MCF 10A (cell line): ENCODE measurements around the gene PAPSS2. TPM values are rescaled to one million over a fixed set of nuclear protein-coding genes. Genes with fewer than 3 reads are reported as not detected.

Source experiments
- BruUV-seq: library from RNA; stranded (reverse); fragments of 400-500 nt; replicated peaks from 2 replicates; lab custom pipeline; 2021; lab: Mats Ljungman, UMichigan
- CTCF ChIA-PET: fragments of 300-600 bp; sonication (Branson Sonifier 250); formaldehyde crosslinking; extraction: SDS; loops from one replicate; lab custom pipeline; 2021; ENCODE audit warnings: antibody characterized with exemption, inconsistent platforms; lab: Yijun Ruan, JAX
- POLR2A ChIA-PET: fragments of 300-600, 350-650 bp; sonication (Branson Sonifier 250); formaldehyde crosslinking; extraction: SDS; loops from one replicate; lab custom pipeline; 2020; ENCODE audit warnings: antibody characterized with exemption, inconsistent platforms; lab: Yijun Ruan, JAX
- DNase-seq: peaks from one replicate; pipeline ENCODE4 v3.0.0-alpha.2; 2018; ENCODE audit not compliant: unreplicated experiment
- H3K27ac Mint-ChIP-seq: one replicate; pipeline ENCODE4 v1.8.0; 2022; ENCODE audit warnings: mild to moderate bottlenecking, low read depth, mixed read lengths; ENCODE audit not compliant: unreplicated experiment
- H3K27me3 Mint-ChIP-seq: one replicate; pipeline ENCODE4 v1.8.0; 2022; ENCODE audit warnings: mixed read lengths; ENCODE audit not compliant: insufficient read depth, unreplicated experiment
- H3K36me3 Mint-ChIP-seq: one replicate; pipeline ENCODE4 v1.8.0; 2022; ENCODE audit warnings: mild to moderate bottlenecking, moderate library complexity, mixed read lengths; ENCODE audit not compliant: insufficient read depth, unreplicated experiment
- H3K4me1 Mint-ChIP-seq: one replicate; pipeline ENCODE4 v1.8.0; 2022; ENCODE audit warnings: mixed read lengths; ENCODE audit not compliant: insufficient read depth, unreplicated experiment
- H3K4me3 Mint-ChIP-seq: one replicate; pipeline ENCODE4 v1.8.0; 2022; ENCODE audit warnings: mild to moderate bottlenecking, moderate library complexity, mixed read lengths; ENCODE audit not compliant: unreplicated experiment
- H3K9me3 Mint-ChIP-seq: one replicate; pipeline ENCODE4 v1.8.0; 2022; ENCODE audit warnings: mixed read lengths; ENCODE audit not compliant: unreplicated experiment
- CTCF ChIP-seq: fragments of 200-600 bp; IDR thresholded peaks from one replicate; pipeline ENCODE4 v1.8.0; 2022; ENCODE audit warnings: antibody characterized with exemption, mild to moderate bottlenecking; ENCODE audit not compliant: unreplicated experiment
- intact Hi-C: fragments of 100-400 bp; cut with micrococcal nuclease; formaldehyde crosslinking; loops from 2 replicates; pipeline ENCODE4 v1.14.1; 2022
- total RNA-seq: library from RNA; stranded (reverse); gene quantifications from 2 replicates; pipeline ENCODE4 v1.2.3, GENCODE V29; 2022

PAPSS2 gene
- total RNA-seq, 1 experiment from 2014 or later, result 1.0 TPM

GRCh38 chr10:87636313-87636915, 23.3 kb upstream of the PAPSS2 start:
- ChIA-PET CTCF (no interaction called here), POLR2A (no interaction called here)
- Mint-ChIP-seq H3K27me3 (no peaks in the 10 kb centered on the region), H3K4me3 (no peak overlapping the region), H3K36me3 (no peaks in the 10 kb centered on the region), H3K27ac (no peak overlapping the region), H3K4me1 (peaks cover 13% of the 10 kb centered on the region), H3K9me3 (no peaks in the 10 kb centered on the region)
- no peak for TF ChIP-seq CTCF
- no peak for DNase-seq
- intact Hi-C loops, result no loop called here
- BruUV-seq, result no TSS peak

DNA sequence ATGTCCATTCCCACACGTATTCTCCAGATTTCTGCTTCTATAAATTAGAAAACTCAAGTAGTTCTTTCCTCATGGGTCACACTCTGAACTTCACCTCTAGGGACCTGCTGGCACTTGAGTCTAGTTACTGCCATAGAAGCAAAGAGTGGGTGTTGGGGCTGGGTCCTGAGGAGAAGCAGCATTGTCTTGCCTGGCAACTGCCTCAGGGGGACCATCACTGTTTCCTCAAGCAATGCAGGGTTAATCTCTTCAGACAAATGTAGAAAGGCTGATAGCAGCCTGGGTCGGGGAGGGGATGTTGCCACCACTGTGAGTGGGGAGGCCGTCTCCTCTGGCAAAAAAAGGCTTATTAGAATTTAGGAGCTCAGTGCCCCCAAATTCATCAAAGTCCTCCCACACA, 20.2 kb upstream of the PAPSS2 start:
- H3K27ac Mint-ChIP-seq, result no peak overlapping the region
- no peaks in the 10 kb centered on the region for H3K9me3 Mint-ChIP-seq
- intact Hi-C loops, result no loop called here
- no TSS peak for BruUV-seq
- DNase-seq, result no peak
- POLR2A ChIA-PET, result no interaction called here
- H3K4me1 Mint-ChIP-seq, result peaks cover 13% of the 10 kb centered on the region
- H3K4me3 Mint-ChIP-seq, result no peak overlapping the region
- H3K27me3 Mint-ChIP-seq, result no peaks in the 10 kb centered on the region
- CTCF ChIA-PET, result no interaction called here
- no peak for TF ChIP-seq CTCF
- no peaks in the 10 kb centered on the region for H3K36me3 Mint-ChIP-seq

DNA sequence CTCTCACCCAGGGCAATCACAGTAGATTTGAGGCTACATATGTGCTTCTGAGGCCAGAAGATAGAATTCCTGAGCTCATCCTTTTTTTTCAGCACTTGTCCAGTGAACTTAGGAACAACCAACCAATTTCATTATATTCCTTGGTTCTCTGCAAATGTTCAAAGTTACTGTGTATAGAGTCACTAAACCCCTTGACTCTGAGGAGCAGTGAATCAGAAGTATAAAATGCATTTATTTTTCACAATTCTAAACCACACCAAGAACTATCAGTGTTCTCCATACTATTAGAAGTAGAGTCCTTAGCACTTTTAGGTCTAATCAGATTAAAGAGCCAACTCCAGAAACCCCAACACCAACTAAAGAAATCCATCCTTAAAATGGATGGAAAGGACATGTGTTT, 19.6 kb upstream of the PAPSS2 start:
- ChIA-PET POLR2A (no interaction called here), CTCF (interaction anchor here (0.6 to 1.2 kb wide), 2 partner anchors 18 to 65 kb away, joined by 4 read pairs; no protein-coding TSS in a partner anchor)
- H3K36me3 Mint-ChIP-seq, result no peaks in the 10 kb centered on the region
- no peak overlapping the region for H3K27ac Mint-ChIP-seq
- TF ChIP-seq CTCF, result no peak
- DNase-seq, result no peak
- no peaks in the 10 kb centered on the region for H3K27me3 Mint-ChIP-seq
- peaks cover 10% of the 10 kb centered on the region for H3K4me1 Mint-ChIP-seq
- no peak overlapping the region for H3K4me3 Mint-ChIP-seq
- intact Hi-C loops, result no loop called here
- no peaks in the 10 kb centered on the region for H3K9me3 Mint-ChIP-seq
- BruUV-seq, result no TSS peak

- H3K27me3 Mint-ChIP-seq, result no peaks in the 10 kb centered on the region
- H3K27ac Mint-ChIP-seq, result no peak overlapping the region
- no peaks in the 10 kb centered on the region for H3K4me1 Mint-ChIP-seq
- ChIA-PET POLR2A (interaction anchor here (0.7 to 1.1 kb wide), 3 partner anchors 14 to 138 kb away, joined by 3 to 4 read pairs (median 4); partner anchors contain the start of gene MINPP1), CTCF (no interaction called here)
- H3K4me3 Mint-ChIP-seq, result no peak overlapping the region
- BruUV-seq, result no TSS peak
- no peak for TF ChIP-seq CTCF
- no peak for DNase-seq
- intact Hi-C loops, result no loop called here
- H3K36me3 Mint-ChIP-seq, result peaks cover 5% of the 10 kb centered on the region
- no peaks in the 10 kb centered on the region for H3K9me3 Mint-ChIP-seq
Measured at GRCh38 chr10:87642486-87642885, 17.2 kb upstream of the PAPSS2 start.
